ENCODE data around the gene PHC2.

Gene PHC2

DNA sequence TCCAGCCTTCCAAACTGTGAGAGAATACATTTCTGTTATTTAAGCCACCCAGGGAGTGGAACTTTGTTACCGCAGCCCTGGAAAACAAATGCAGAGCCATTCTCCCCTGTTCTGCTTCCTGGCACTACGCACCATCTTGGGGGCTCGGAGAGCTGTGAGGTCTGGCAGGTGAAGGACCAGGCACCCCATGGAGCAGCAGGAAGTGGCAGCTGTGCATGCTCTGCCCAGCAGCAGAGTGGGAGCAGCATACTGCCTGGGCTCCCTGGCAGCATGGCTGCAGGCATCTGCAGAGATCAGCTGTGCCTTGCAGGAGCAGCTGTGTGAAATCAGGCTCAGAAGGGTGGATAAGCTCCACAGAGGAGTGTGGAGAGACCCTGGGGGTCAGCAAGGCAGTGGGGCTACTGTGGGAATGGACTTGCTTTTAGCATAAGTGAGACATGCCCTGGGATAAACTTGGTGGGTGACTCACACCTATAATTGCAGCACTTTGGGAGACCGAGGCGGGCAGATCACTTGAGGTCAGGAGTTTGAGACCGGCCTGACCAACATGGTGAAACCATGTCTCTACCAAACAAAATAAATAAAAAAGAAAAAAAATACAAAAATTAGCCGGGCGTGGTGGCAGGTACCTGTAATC is 23.9 kb upstream of the PHC2 start:
- no peak for DNase-seq

DNA sequence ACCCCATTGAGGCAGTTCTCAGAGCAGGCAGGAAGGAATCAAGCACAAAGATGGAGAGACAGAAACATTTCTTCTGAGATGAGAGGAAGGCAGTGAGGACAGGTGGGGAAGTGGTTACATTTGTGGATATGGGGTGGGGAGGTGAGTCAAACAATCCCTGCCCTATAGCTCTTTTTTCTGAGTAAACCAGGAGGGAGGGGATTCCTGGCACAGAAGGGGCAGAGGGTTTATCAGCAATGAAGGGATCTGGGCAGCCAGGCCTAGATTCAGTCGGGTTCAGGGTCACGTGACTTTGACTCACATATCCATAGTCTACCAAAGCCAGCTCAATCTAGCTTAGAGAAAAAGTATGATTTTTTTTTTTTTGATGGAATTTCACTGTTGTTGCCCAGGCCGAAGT is 15.7 kb upstream of the PHC2 start:
- DNase-seq: no peak

- no peak for DNase-seq
Observed at GRCh38 chr1:33445108-33445507, 14.2 kb upstream of the PHC2 start.

DNA sequence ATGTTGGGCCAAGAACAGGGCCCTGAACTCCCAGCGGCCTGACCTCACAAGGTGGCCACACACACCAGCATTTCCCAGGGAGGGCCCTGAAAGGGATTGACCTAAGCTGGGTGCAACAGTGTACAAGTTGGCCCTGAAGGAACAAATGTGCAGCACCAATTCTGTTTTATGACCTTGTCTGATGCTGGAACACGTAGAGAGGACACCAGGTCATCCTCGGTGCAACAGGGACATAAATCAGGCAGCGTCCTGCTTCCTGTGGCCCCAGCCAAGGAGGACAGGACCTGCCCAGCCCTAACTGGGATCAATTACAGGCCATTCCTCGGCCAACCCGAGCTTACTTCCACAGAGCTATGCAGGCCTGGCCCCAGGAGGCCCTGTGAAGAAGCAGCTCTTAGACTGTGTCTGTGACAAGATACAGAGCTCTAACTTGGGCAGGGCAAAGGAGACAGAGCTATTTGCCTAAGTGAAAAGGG is 12.8 kb upstream of the PHC2 start:
- DNase-seq: no peak

- DNase-seq: no peak
Observed at GRCh38 chr1:33443080-33443704, 12.3 kb upstream of the PHC2 start.

DNA sequence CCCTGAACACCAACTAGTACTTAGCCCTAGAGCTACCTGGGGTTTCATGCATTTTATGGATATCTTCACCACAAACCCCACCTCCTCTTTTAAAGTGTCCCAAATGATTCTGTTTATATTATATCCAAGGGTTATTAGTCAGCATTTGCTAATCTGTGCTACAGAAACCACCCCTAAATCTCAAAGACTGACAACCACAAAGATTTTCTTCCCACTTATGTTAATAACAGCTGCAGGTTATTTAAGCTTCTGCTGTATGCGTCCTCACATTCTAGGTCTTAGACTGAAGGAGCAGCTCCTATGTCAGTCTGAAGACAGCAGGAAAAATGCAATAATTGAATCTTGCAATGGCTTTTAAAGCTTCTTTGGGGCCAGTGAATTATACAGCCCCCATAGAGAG is 11.2 kb upstream of the PHC2 start:
- no peak for DNase-seq

GRCh38 chr1:33441088-33441745 is 10.3 kb upstream of the PHC2 start:
- DNase-seq: peak; percentile 51

DNA sequence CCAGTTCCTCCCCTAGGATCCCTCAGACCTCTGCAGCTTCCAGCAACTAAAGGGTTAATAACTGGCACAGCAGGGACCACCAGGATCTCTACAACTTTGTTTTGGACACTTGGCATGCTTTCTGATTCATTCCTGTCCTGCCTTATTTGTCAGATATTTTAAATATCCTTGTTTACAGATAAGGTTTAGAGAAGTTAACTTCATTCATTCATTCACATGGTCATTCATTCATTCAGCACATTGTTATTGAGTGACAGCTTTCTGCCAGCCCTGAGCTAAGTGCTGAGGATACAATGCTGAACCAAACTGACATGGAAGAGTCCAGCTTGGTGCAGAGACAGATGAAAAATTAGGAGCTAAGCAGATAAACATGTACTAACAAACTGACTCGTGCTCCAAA is 8.8 kb upstream of the PHC2 start:
- DNase-seq: no peak

GRCh38 chr1:33438364-33439160 is 7.7 kb upstream of the PHC2 start:
- DNase-seq: no peak

DNA sequence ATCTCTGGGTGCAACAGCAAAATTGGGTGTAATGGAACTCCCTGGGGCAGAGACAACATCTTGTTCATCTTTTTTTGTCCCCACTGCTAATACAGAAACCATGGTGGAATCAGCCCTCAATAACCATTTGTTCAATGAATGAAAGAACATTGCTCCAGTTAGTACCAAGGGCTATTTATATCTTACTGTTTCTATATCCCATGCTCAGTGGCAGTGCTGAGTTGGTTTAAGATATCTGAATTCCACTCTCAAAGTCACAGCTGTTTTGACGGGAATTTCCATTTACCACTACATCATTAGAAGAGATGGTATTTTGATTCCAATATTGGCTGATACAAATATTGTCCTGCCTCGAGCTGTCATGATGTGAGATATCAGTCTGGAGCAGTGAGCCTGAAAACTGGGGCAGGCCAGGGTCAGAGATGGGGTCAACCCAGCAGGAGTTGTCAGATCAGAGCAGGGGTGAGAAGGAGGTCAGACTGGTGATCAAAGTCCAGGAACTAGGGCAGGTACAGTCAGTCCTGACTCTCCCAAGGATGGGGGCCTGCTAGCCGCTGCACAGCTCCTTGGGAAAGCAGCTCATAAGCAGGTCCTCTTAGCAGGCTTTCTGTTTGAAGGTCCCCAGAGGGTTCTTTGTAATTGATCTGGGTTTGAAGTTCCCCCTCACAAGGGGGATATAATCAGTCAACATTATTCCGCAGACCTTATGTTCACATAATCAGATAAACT is 5.8 kb upstream of the PHC2 start:
- no peak for DNase-seq

DNA sequence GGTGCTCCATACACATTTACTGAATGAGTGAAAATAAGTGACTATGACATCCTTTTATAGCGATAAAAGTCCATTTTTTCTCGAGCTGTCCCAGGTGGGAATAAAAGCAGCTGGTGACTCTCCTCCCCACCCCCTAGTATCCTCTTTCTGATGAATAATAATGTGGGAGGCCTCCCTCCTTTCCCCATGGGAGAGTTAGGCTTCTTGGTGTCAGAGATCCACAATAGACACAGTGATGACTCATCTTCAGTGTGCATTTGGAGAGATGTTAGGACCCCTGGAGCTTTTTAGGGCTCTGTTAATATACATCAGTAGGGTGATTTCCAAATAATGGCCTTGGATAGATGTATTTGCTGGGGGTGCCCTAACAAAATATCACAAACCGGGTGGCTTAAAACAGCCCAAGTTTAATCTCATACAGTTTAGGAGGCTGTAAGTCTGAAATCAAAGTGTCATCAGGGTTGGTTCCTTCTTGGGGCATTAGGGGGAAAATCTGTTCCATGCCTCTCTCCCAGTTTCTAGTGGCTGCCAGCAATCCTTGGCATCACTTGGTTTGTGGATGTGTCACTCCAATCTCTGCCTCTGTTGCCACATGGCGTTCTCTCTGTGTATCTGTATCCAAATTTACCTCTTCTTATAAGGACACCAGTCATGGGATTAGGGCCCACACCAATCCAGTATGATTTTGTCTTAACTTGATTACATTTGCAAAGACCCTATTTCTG is 4.4 kb upstream of the PHC2 start:
- DNase-seq: no peak

DNA sequence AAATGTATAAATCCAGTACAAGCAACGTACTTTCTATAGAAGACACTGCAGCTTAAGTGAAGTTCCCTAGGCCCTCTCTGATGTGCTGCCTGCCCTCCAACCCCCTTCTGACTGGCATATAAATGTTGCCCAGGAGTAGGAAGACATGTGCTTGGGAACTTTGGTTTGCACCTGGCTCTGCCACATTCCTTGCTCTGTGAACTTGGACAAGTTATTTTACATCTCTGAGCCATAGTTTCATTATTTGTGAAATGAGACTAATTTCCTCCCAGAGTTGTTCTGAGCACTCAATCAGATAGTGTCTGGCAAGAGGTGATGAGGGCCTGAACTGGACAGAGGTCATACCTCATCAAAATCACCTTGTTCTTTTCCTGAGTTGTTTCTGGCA is 3.5 kb upstream of the PHC2 start:
- DNase-seq: no peak

GRCh38 chr1:33433509-33434362 is 2.8 kb upstream of the PHC2 start:
- DNase-seq: no peak

DNA sequence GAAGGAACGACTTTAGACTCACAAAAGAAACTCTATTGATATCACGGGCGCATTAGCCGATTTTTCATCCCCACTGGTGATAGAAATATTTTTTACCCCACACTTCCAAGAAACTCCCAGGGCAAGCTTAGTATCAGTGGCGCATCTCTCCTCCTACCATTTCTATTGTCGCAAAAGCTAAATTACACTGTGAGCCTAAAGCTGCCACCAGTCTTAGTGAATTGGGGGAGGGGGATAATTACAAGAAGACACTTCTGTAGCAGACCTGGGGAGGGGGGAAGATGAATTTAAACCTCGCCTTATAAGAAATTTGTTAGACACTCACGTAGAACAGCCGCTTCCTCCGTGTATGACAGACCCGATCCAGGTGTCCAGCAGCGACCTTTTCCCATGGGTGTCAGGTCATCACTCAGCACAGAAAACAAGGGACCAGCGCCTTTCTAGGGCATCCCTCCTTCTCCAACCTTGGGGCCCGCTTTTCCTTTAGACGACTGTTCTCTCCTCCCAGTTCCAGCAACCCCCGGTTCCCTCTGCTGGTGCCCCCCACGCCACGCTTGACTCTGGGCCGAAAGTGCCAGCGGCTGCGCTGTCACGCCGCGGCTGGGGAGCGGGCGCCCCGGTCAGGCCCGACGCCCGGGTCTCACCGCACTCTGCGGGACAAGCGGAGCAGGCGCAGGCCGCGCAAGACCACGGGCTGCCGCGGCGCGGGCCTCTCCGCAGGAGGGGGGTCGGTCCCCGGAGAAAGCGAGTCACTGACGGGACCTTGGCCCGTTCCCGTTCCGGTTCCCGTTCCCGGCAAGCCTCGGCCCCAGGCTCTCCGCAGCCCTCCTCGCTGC is 821 bp downstream of the PHC2 start:
- peak; percentile 49 for DNase-seq

DNA sequence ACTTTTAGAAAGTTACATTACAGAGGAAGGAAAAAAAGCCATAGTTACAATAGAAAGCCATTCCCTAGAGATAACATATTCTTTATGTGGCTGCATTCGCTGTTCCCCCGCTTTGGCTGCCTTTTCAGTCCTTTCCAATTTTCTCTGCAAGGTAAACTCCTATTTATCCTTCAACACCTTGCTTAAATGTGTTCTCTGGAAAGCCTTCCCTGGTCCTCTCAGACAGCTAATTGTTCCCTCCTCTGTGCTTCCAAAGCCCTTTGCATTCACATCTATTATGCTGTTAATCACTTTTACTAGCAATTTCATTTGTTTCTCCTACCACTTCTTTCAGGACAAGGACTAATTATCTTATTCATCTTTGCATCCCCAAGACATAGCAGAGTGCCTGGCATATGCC is 1.6 kb downstream of the PHC2 start:
- DNase-seq: peak; percentile 41

GRCh38 chr1:33428661-33429060 is 2.2 kb downstream of the PHC2 start:
- no peak for DNase-seq

DNA sequence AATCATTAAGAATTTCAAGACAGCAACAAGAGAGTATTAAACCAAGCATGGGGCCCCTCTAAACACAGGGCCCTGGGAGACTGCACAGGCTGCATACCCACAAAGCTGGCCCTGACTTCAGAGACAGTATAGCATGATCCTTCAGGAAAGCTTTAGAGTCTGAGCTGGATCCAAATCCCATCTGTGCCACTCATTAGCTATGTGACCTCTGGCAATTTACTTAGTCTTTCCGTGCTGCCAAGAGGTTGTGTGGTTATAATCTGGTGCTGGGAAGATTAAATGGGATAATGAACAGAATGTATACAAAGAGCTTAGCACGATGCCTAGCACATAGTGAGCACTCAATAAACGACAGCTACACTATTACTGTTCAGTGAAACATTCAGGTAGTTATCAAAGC is 4.0 kb downstream of the PHC2 start:
- no peak for DNase-seq

- DNase-seq: no peak
Observed at GRCh38 chr1:33425900-33426299, 5.0 kb downstream of the PHC2 start.

DNA sequence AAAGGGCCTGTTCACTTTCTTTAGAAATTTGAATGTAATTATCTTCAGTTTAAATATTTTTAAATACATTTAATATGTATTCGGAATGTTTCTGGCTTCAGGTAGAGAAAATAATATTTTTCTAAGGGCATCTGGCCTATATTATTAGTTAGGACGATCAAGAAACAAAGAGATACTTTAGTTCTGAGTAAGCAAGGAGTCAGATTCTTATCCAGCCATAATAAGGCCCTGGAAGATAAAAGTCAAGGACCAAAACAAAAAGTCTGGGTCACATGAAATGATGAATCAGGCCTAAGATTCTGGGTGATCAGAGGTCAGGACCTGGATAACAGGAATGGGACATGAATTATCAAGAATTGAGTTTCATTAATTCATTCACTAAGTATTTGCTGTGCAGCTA is 6.3 kb downstream of the PHC2 start:
- no peak for DNase-seq

DNA sequence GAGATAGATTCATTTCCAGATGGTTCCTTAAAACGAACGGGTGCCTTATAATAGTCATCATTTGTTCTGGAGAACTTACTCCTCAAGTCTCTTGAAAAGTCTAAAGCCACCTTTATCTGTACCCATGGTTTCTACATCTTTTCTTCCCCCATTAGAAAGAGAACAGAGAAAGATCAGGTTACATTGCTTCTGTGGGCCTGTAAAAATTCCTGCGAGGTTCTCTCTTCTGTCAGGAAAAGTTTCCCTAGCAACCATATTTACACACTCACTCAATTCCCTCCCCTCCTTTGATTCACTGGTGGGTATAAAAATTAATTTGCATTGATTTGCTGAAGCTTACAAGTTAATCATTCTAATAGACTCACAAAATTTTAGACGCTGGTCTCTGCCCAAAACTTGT is 6.7 kb downstream of the PHC2 start:
- no peak for DNase-seq
